ENCODE results near the gene ARL4A.
"Not testable (repeated sequence)": the region's sequence is repeated elsewhere in the genome, so short reads cannot be mapped to it uniquely, and the experiment has no call there.

Gene ARL4A

DNA sequence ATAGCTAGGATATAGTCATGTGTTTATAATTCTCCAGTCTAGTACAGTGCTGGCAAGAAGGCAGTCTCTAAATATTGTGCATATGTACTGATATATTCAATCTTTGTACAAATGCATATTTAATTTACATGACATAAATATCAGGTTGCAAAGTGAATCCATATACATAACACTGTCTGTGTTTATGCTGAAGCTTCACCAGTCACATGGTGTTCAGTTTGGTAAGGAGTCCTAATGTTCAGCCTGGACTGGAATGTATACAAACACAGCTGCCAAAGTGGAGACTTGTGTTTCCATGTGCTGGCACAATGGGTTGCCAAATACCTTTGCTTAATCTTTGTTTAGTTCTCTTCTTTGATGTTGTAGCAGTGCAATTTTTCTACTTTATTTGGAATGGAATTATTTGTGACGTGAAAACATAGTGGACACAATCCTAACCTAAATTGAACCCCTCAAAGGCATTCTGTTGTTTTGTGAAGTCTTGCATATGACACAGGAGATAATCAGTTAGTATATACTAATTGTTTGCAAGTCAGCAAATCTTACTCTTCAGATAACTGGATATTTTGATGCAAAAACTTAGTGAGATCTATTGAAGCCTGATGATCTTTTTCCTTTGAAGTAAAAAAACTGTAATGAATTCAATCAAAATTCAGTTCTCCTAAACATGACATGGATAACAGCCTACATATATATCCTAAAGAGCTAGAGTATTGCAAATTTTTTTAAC is 17.3 kb upstream of the ARL4A start:
- no peak for DNase-seq

DNA sequence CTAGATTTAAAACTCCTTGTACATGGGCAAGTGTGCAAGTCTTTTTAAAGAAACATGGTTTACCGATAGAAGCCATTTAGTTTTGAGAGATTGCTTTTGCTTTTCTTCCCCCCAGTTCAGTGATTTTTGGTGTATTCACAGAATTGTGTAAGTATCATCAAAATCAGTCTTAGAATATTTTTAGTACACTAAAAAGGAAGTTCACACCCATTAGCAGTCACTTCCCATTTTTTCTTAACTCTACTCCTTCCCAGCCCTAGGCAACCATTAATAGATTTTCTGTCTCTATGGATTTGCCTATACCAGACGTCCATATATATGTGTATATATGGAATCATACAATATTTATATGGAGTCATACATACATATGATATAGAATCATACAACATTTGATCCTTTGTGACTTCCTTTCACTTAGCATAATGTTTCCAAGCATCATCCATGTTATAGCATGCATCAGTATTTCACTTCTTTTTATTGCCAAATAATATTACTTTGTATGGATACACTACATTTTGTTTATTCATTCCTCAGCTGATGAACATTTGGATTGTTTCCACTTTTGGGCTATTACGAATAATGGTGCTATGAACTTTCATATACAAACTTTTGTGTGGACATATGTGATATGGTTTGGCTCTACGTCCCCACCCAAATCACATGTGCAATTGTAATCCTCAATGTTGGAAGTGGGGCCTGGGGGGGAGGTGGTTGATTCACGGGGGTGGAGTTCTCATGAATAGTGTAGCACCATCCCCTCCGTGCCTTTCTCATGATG is 16.5 kb upstream of the ARL4A start:
- no peak for DNase-seq

DNA sequence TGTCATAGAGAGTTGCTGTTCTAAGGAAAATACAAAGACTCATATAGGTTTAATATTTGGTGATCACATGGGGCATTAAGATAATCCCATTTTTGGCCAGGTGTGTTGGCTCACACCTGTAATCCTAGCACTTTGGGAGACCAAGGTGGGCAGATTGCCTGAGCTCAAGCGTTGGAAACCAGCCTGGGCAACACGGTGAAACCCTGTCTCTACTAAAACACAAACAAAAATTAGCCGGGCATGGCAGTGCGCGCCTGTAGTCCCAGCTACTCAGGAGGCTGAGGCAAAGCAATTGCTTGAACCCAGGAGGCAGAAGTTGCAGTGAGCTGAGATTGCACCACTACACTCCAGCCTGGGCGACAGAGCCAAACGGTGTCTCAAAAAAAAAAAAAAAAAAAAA is 14.0 kb upstream of the ARL4A start:
- not testable (repeated sequence) for DNase-seq

DNA sequence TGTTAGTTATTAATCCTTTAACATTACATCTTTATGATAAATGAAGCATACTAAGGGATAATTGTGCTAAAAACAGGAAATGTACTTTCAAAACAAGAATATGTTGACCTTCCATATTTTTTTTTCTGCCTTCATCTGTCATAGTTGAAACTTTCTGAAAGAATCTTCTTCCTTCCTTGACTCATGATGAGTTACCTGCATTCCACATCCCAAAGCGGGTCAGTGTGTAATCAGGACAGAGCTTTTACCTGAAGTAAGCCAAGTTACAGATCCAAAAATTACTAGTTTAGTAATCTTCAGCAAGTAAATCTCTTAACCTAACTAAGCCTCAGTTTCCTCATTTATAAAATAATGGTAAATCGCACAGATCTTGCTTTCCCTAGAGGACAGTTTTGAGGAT is 13.4 kb upstream of the ARL4A start:
- DNase-seq = no peak

DNA sequence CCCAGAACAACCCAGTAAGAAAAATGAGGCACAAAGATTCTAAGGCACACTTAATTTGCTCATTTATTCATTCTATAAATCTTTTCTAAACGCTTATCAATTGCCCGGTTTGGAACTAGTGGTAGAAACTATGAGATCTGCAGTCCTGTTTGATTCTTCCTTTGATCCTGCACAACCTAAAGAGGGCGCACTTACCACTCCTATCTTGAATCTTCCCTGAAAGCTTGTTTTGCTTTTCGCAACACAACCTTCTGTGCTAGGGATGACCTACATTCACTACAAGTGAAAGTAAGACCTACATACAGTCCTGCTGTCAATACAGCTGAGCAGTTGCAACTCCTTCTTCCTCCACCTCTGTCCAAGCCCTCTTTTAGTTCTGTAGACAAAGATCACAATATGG is 12.6 kb upstream of the ARL4A start:
- DNase-seq = no peak

DNA sequence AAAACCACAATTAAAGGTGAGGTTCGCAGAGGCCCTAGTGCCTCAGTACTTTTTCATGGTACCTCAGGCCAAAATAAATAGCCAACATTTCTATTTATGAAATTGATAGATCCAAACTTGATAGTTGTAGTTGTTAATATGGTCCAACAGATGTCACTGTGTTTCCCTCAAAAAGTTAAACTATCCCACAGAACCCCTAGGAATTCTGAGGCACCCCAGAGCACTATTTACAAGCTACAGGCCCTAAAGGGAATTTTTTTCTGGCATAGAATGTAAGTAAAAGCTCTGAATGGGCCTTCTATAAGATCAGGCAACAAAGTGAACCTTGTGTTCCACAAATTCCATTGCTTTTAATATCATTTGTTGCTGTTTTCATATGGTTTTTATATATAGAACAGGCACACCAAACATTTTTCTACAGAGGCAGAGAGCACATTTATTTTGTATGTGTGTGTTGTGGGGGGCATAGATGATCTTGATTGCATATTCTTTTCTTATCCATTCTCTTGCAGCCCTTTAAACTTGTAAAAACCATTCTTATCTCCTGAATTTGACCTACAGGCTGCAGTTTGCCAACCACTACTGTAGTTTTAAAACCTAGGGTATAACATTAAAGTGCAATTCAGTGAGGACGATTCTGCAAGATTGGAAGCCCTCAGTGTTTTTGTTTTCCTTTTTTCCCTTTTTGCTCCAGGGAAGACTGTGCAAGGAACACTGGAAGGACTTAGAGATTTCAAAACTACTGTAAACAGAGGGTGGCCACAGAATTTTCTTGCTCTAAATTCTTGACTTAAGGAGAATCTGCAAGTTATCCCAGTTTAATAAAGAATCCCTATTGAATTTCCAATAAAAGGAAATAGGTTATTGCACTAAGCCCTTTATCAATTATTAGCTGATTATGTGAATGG is 3.5 kb upstream of the ARL4A start:
- no peak for DNase-seq

DNA sequence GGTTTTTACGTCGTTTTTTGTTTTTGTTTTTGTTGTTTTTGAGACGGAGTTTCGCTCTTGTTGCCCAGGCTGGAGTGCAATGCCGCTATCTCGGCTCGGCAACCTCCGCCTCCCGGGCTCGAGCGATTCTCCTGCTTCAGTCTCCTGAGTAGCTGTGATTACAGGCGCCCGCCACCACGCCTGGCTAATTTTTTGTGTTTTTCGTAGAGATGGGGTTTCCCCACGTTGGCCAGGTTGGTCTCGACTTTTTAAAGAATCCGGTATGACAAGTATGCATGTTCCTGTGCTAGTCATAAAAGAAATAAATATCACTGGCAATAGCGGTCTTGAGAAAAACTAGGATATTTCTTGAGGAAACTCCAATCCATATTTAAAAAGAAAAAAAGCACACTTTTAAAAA is 2.7 kb upstream of the ARL4A start:
- DNase-seq = no peak

DNA sequence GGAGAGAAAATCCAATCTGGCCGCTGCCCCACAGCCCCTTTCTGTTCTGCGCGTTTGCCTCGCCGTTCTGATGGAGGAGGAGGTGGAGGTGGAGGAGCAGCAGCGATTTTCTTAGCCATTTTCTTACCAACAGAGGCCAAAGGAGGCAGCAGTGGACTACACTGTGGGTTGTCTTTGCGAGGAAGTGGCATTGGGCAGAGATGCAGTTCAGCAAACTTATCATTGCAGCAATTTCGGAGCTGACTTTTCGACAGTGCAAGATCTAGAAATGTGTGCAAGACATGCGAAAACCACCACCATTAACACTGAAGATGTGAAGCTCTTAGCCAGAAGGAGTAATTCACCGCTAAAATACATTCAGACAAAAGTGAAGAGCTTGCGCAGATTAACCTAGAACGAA is 1.9 kb upstream of the ARL4A start:
- no peak for DNase-seq

DNA sequence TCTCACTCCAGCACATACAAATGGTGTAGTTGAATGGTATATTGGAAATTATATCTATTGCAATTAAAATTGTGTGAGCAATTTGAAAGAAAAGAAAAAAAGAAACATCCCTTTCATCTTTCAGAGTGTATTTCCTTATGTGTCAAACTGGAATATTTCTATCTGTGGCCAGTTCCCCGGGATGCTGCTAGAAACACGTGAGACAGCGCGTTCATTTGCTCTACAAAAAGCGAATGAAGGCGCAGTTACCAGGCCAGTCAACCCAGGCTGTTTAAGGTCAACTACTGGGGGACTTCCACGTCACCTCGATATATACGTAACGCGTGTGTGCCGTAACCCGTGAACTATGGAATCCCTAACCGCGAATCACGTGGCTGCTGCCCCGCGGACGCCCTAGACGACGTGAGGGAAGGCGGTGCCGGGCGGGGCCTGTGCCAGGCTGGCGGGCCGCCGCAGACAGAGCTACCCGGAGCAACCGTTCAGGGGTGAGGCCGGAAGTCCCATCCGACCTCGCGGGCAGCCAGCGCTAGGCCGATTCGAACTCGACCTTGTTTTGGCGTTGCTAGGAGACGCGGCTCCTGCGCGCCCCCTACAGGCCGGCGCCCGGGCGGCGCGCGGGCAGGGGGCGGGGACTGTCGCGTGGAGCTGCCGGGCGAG is 1.1 kb upstream of the ARL4A start:
- DNase-seq = peak; percentile 77

DNA sequence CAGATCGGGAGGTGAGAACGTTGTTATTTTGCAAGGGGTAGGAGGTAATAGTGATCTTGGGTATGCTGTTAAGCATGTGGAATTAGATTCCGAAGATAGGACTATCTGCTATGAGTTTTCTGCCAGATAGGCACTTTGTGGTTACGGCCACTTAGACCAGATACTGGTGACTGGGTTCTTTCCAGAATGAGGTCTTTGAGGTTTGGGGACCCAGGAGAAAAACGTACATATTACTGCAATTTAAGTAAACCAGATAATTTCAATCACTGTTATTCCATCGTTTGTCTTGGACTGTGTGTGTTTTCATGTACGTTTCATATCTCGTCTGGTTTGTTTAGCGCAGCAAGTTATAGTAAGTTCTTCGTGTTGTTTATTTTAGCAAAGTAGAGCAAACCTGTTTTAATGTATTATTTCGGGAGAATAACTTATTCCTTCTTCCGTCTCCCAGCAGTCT is 312 bp downstream of the ARL4A start:
- no peak for DNase-seq

DNA sequence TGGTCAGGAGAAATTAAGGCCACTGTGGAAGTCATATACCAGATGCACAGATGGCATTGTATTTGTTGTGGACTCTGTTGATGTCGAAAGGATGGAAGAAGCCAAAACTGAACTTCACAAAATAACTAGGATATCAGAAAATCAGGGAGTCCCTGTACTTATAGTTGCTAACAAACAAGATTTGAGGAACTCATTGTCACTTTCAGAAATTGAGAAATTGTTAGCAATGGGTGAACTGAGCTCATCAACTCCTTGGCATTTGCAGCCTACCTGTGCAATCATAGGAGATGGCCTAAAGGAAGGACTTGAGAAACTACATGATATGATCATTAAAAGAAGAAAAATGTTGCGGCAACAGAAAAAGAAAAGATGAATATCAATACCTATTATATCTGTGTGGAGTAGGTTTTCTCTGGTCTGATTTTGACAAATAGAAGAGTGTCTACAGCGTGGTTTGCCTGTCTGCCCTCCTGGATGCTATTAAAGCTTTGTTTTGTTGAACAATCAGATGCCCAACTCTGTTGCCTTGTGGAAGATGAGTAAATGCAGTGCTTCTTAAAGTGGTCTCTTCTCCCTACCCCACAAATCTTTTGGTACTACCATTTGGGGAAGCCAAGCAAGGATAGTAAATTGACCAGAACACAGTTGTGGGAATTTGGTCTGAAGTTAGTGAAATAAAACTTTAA is 1.2 kb downstream of the ARL4A start:
- DNase-seq = not testable (repeated sequence)

DNA sequence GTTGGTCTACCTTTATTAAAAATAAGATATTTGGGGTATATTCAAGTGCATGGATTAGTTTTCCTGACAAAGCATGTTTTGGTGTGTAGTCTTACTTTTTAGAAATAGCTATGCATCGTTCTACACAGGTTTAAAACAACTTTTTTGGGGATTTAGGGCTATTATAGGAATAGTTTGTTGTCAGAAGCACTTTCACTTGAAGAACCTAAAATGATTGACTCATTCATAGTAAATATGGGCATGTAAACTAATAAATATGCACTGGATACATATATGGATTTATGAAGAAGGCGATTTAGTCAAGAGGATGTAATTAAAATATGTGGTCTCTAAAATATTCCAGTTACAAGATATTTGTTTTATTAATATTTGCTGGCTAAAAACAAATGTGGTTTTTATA is 2.0 kb downstream of the ARL4A start:
- no peak for DNase-seq

DNA sequence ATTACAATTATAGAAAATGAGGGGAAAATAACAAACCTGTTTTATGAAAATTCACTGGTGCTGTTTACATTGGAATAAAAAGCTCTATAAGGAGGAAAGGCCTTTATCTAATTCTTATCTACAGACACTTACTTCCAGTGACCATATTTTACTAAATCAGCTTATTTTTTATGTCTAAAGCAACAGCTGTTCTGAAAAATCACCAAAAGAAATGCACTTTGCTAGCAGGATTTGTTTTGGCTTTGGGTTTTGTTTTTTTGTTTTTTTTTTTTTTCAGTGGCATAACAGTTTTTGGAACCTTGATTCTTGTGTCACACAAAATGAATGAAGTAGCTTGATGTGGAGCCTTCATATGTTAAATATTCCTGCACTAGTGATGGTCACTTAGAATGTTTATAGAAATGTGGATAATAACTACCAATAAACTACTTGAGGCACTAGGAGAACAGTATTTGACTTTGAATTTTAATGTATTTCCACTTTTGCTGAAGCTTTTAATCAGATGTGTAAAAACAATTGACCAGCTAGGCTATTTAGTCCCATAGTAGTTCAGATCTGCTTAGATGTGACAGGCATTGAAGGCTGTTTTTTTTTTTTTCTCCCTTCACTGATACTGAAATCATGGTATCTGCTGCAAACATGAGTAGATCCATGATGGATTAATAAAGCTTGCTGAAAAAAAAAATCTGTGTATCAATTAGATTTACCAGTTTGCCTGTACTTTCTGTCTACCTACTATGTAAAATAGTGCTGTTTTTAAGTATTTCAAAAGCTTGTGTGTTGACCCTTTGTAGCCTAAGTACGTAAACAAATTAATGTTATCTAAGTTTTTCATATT is 2.8 kb downstream of the ARL4A start:
- no peak for DNase-seq

DNA sequence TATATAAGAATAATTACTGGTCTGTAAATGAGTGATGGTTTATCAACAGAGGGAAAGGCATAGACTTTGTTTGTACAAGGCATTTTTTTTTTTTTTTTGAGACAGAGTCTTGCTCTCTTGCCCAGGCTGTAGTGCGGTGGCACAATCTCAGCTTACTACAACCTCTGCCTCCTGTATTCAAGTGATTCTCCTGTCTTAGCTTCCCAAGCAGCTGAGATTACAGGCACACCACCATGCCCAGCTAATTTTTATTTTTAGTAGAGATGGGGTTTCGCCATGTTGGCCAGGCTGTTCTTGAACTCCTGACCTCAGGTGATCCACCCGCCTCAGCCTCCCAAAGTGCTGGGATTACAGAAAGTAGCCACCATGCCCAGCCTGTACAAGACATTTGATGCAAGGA is 4.0 kb downstream of the ARL4A start:
- not testable (repeated sequence) for DNase-seq

DNA sequence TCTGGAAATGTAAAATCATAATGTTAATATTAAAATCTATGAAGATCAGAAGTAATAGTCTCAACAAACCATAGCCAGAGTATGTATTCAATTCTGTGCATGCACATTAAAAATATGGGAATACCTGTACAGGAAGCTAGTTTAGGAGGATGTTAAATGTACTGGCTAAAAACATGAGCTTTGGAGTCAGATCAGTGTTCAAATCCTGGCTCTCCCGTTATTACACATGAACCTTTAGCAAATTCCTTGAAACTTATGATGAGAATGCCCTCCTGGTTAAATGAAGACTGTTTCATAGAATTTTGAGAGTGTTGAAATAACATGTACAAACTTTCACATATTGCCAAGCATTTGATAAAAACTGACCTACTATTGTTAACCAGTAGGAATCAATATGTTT is 4.6 kb downstream of the ARL4A start:
- DNase-seq = no peak

DNA sequence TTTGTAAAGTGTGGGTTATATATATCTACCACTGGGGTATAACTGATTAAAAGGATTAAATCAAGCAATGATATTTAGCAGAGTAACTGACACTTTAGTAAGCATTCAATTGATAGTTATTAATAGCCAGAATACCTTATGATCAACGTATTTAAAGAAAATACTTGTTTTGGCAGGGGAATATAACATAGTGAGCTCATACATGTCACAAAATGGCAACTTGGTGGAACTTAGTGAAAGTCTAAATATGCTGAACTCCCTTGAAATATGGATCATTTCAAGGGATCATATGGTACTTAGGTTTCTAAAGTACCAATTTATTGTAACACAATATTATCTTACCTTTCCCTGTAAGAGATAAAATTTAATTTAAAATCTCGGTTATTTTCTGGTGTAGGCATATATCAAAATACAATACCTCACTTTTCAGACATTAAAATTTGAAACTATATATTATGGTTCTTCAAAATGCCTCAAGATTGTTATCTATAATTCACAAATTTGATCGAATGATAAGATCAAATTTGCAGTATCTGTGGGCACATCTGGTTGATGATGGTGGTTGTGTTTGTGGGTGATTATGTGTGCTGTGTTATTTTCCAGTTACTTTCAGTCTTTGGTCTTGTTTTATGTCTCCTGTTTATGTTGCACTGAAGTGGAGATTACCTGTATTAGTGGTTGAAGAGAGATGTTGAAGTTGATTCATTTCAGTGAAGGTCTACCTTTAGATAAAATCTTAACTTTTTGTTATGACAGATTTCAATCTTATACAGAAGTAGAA is 5.2 kb downstream of the ARL4A start:
- no peak for DNase-seq

DNA sequence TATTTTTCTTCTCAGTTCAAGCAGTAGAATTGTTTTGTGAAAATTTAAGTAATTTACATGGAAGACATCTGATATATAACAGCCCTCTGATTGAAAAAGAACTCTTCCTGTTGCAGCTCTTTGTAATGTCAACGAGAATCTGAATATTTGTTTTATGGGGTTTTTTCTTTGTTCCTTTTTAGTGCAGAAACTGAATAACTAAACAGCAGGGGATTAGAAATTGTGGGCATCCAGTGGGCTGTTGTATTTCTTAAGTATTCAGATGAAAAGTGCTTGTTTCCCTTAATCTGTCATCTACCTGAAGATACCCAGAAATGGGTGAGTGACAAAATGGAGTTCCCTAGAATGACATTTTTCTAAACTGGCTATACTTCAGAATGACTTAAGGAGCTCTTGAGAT is 7.4 kb downstream of the ARL4A start:
- DNase-seq = no peak

DNA sequence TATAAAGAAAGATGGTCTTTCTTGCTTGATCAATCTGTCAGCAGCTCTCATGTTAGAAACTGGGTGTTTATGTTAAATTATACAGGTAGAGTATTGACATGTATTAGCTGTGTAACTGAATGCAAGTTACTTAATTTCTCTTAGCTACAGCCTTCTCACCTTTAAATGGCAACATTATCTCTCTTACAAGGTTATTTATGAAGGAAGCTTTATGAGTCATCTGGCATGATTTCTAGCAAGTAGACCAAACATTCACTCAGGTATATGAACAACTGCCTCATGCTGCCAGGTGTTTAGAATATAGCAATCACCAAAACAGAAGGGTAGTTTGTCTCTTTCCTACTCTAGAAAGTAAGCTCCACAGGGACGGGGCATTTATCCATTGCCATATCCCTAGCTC is 8.5 kb downstream of the ARL4A start:
- DNase-seq = no peak

DNA sequence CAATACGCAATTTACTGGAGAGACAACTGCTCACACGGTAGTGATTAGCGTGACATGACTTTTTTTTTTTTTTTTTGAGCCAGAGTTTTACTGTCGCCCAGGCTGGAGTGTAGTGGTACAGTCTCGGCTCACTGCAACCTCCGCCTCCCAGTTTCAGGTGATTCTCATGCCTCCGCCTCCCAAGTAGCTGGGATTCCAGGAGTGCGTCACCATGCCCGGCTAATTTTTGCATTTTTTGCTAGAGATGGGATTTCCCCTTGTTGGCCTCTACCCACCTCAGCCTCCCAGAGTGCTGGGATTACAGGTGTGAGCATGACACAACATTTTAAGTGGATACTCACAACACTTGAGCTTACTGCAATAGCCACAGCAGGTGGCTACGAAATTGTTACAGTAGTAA is 11.9 kb downstream of the ARL4A start:
- no peak for DNase-seq

DNA sequence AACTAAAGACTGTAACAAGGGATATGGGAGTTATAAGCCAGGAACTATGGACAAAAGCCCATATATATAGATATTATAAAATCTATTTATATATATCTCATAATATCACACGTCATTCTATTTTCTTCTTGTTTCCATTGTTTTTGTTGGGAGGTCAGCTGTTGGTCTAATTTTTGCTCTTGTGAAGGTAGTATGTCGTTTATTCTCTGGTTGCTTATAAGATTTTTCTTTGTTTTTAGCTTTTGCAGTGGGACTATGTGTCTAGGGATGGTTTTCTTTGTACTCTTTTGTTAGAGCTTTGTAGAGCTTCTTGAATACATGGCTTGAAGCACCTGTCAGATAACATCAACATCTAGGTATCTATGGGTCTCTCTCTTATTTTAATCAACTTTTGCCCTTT is 14.0 kb downstream of the ARL4A start:
- no peak for DNase-seq

DNA sequence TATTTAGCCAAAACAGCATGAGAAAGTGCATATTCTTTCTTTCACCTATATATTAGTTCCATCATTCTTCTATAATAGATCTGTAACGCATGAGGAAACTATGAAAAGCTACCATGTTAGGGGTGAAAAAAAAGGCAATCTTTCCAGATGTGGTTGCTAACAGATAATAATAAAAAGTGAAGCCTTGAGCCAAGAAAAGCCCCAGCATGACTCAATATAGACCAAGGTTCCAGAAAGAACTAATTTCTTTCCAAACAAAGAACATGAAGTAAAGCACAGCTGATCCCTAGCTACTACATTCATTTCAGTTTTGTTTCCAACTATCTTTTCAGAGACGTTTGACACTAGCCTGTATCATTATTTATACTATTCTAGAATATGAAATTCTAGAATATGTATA is 16.4 kb downstream of the ARL4A start:
- DNase-seq = no peak
